Stimulated activated CD4-positive, alpha-beta T cell treated with anti-CD3 and anti-CD28 coated beads, Interleukin-12 subunit alpha, Interleukin-12 subunit beta, amount 100 ng/mL, for 24 hours (primary cell): ENCODE measurements around the gene LLGL2.
"Not testable (repeated sequence)": the region's sequence is repeated elsewhere in the genome, so short reads cannot be mapped to it uniquely, and the experiment has no call there.

Source experiments
- DNase-seq, 2 experiments: peaks; one replicate each; pipeline ENCODE4 v3.0.0-alpha.2; 2020; ENCODE audit warnings: low read depth in 2 of 2

The LLGL2 gene

GRCh38 chr17:75506134-75506533, 19.4 kb upstream of the LLGL2 start:
- no peak for DNase-seq

- DNase-seq: no peak
These were observed 18.6 kb upstream of the LLGL2 start for GRCh38 chr17:75506888-75507287.

GRCh38 chr17:75507733-75508719, 17.5 kb upstream of the LLGL2 start:
- no peak for DNase-seq

GRCh38 chr17:75508931-75509361, 16.6 kb upstream of the LLGL2 start:
- DNase-seq: no peak

- no peak for DNase-seq
These were observed 15.8 kb upstream of the LLGL2 start for GRCh38 chr17:75509528-75510258.

- no peak for DNase-seq
These were observed 14.3 kb upstream of the LLGL2 start for GRCh38 chr17:75511270-75511609.

GRCh38 chr17:75511610-75512575, 13.6 kb upstream of the LLGL2 start:
- no peak for DNase-seq

GRCh38 chr17:75512926-75513640, 12.4 kb upstream of the LLGL2 start:
- DNase-seq: no peak

- no peak for DNase-seq
These were observed 11.9 kb upstream of the LLGL2 start for GRCh38 chr17:75513641-75514000.

GRCh38 chr17:75514299-75514918, 11.1 kb upstream of the LLGL2 start:
- DNase-seq: no peak

- DNase-seq: no peak
These were observed 10.5 kb upstream of the LLGL2 start for GRCh38 chr17:75514919-75515495.

GRCh38 chr17:75515496-75516254, 9.8 kb upstream of the LLGL2 start, which contains the start of gene CASKIN2:
CASKIN2 (minus strand) TSS chr17:75515537; CDS start chr17:75513804, 1,733 bp downstream.
- peak; percentile 79 to 89 for DNase-seq

- peak; percentile 87 to 96 for DNase-seq
These were observed 9.3 kb upstream of the LLGL2 start, which contains the start of gene TSEN54 for GRCh38 chr17:75516255-75516618. TSEN54 (plus strand) TSS chr17:75516528; CDS start chr17:75516561, 33 bp downstream.

- DNase-seq: peak in 1 of 2 experiments; percentile 20
These were observed 8.7 kb upstream of the LLGL2 start for GRCh38 chr17:75516619-75517296.

GRCh38 chr17:75517297-75517865, 8.1 kb upstream of the LLGL2 start:
- DNase-seq: peak in 1 of 2 experiments; percentile 37

GRCh38 chr17:75518201-75518600, 7.3 kb upstream of the LLGL2 start:
- no peak for DNase-seq

GRCh38 chr17:75518983-75519537, 6.4 kb upstream of the LLGL2 start:
- no peak for DNase-seq

- DNase-seq: not testable (repeated sequence)
These were observed 5.1 kb upstream of the LLGL2 start for GRCh38 chr17:75520413-75520812.
